HepG2 (cell line): ENCODE results near the gene MDM4.

Experiments used
- GABPA ChIP-seq, 2 experiments: IDR thresholded peaks; 2 replicates each; pipeline ENCODE4 v1.6.1; 2011 to 2016; ENCODE audit warnings: low read depth in 2 of 2, low read length in 1 of 2, missing biosample characterization in 1 of 2, missing genetic modification characterization in 1 of 2
- MAFK ChIP-seq, 2 experiments: IDR thresholded peaks in 1 of 2; conservative IDR thresholded peaks in 1 of 2; 2 replicates each; pipeline ENCODE4 v1.6.1; 2011; ENCODE audit warnings: improper control_type of control experiment in 2 of 2, low read length in 2 of 2
- NR2F1 ChIP-seq, 2 experiments: fragments of 450-650 bp in 1 of 2; formaldehyde crosslinking in 1 of 2; IDR thresholded peaks; 2 replicates each; pipeline versions ENCODE4 v1.5.0 to v1.6.1; 2016 to 2020; ENCODE audit warnings: mild to moderate bottlenecking in 1 of 2, missing compliant biosample characterization in 1 of 2, missing genetic modification reagents in 1 of 2, moderate library complexity in 1 of 2
- SRSF9 ChIP-seq: fragments of 200-400 bp; formaldehyde crosslinking; IDR thresholded peaks from 2 replicates; pipeline ENCODE4 v1.6.1; 2018; ENCODE audit warnings: borderline replicate concordance, mild to moderate bottlenecking, low read depth, low read length; ENCODE audit not compliant: insufficient read depth, poor library complexity, severe bottlenecking
- ZNF432 ChIP-seq: sonication (generic); formaldehyde crosslinking; IDR thresholded peaks from 2 replicates; pipeline ENCODE4 v1.5.0; 2020; ENCODE audit warnings: missing genetic modification reagents, mild to moderate bottlenecking, borderline replicate concordance
- ZNF552 ChIP-seq: sonication (generic); formaldehyde crosslinking; IDR thresholded peaks from 2 replicates; pipeline ENCODE4 v1.9.0; 2022; ENCODE audit warnings: missing genetic modification reagents, mild to moderate bottlenecking, borderline replicate concordance
- TF ChIP-seq, protein P1 (sequence below): sonication (generic); formaldehyde crosslinking; IDR thresholded peaks from 2 replicates; pipeline ENCODE4 v1.5.0; 2020; ENCODE audit warnings: mild to moderate bottlenecking, missing genetic modification reagents
- TF ChIP-seq, protein P2 (sequence below): IDR thresholded peaks from 2 replicates; pipeline ENCODE4 v1.6.1; 2018; ENCODE audit warnings: missing genetic modification reagents, mild to moderate bottlenecking, missing compliant biosample characterization
- TF ChIP-seq, protein P3 (sequence below): IDR thresholded peaks from 2 replicates; pipeline ENCODE4 v1.6.1; 2012; ENCODE audit warnings: inconsistent platforms
- TF ChIP-seq, protein P4 (sequence below): sonication (generic); formaldehyde crosslinking; IDR thresholded peaks from 2 replicates; pipeline ENCODE4 v1.4.0; 2020; ENCODE audit warnings: missing genetic modification reagents
- TF ChIP-seq, protein P5 (sequence below): sonication (generic); formaldehyde crosslinking; conservative IDR thresholded peaks from 2 replicates; pipeline ENCODE4 v1.8.0; 2022; ENCODE audit warnings: missing genetic modification reagents

DNA sequence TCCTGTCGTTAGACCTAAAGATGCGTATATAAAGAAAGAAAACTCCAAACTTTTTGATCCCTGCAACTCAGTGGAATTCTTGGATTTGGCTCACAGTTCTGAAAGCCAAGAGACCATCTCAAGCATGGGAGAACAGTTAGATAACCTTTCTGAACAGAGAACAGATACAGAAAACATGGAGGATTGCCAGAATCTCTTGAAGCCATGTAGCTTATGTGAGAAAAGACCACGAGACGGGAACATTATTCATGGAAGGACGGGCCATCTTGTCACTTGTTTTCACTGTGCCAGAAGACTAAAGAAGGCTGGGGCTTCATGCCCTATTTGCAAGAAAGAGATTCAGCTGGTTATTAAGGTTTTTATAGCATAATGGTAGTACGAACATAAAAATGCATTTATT is 33.1 kb downstream of the MDM4 start:
- no peak for TF ChIP-seq MAFK (conservative IDR thresholded peaks at IDR 0.05 in 1 of 2, IDR thresholded peaks at IDR 0.05 in 1 of 2; ENCODE audit: low read length in 2 of 2)
- no peak for TF ChIP-seq NR2F1 (CRISPR knock-in tag; IDR thresholded peaks at IDR 0.05)
- TF ChIP-seq, protein P1, sequence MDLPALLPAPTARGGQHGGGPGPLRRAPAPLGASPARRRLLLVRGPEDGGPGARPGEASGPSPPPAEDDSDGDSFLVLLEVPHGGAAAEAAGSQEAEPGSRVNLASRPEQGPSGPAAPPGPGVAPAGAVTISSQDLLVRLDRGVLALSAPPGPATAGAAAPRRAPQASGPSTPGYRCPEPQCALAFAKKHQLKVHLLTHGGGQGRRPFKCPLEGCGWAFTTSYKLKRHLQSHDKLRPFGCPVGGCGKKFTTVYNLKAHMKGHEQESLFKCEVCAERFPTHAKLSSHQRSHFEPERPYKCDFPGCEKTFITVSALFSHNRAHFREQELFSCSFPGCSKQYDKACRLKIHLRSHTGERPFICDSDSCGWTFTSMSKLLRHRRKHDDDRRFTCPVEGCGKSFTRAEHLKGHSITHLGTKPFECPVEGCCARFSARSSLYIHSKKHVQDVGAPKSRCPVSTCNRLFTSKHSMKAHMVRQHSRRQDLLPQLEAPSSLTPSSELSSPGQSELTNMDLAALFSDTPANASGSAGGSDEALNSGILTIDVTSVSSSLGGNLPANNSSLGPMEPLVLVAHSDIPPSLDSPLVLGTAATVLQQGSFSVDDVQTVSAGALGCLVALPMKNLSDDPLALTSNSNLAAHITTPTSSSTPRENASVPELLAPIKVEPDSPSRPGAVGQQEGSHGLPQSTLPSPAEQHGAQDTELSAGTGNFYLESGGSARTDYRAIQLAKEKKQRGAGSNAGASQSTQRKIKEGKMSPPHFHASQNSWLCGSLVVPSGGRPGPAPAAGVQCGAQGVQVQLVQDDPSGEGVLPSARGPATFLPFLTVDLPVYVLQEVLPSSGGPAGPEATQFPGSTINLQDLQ: no peak
- no peak for TF ChIP-seq SRSF9
- no peak for TF ChIP-seq GABPA (IDR thresholded peaks at IDR 0.05; ENCODE audit: low read depth, low read length)
- no peak for TF ChIP-seq GABPA (CRISPR knock-in tag; IDR thresholded peaks at IDR 0.05; ENCODE audit: low read depth)
- no peak for TF ChIP-seq ZNF432 (CRISPR knock-in tag)
- TF ChIP-seq, protein P2, sequence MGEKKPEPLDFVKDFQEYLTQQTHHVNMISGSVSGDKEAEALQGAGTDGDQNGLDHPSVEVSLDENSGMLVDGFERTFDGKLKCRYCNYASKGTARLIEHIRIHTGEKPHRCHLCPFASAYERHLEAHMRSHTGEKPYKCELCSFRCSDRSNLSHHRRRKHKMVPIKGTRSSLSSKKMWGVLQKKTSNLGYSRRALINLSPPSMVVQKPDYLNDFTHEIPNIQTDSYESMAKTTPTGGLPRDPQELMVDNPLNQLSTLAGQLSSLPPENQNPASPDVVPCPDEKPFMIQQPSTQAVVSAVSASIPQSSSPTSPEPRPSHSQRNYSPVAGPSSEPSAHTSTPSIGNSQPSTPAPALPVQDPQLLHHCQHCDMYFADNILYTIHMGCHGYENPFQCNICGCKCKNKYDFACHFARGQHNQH (CRISPR knock-in tag): no peak
- TF ChIP-seq, protein P3, sequence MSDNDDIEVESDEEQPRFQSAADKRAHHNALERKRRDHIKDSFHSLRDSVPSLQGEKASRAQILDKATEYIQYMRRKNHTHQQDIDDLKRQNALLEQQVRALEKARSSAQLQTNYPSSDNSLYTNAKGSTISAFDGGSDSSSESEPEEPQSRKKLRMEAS: no peak
- TF ChIP-seq, protein P4, sequence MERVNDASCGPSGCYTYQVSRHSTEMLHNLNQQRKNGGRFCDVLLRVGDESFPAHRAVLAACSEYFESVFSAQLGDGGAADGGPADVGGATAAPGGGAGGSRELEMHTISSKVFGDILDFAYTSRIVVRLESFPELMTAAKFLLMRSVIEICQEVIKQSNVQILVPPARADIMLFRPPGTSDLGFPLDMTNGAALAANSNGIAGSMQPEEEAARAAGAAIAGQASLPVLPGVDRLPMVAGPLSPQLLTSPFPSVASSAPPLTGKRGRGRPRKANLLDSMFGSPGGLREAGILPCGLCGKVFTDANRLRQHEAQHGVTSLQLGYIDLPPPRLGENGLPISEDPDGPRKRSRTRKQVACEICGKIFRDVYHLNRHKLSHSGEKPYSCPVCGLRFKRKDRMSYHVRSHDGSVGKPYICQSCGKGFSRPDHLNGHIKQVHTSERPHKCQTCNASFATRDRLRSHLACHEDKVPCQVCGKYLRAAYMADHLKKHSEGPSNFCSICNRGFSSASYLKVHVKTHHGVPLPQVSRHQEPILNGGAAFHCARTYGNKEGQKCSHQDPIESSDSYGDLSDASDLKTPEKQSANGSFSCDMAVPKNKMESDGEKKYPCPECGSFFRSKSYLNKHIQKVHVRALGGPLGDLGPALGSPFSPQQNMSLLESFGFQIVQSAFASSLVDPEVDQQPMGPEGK (CRISPR knock-in tag): no peak
- TF ChIP-seq, protein P5, sequence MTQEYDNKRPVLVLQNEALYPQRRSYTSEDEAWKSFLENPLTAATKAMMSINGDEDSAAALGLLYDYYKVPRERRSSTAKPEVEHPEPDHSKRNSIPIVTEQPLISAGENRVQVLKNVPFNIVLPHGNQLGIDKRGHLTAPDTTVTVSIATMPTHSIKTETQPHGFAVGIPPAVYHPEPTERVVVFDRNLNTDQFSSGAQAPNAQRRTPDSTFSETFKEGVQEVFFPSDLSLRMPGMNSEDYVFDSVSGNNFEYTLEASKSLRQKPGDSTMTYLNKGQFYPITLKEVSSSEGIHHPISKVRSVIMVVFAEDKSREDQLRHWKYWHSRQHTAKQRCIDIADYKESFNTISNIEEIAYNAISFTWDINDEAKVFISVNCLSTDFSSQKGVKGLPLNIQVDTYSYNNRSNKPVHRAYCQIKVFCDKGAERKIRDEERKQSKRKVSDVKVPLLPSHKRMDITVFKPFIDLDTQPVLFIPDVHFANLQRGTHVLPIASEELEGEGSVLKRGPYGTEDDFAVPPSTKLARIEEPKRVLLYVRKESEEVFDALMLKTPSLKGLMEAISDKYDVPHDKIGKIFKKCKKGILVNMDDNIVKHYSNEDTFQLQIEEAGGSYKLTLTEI: no peak
- TF ChIP-seq ZNF552 (CRISPR knock-in tag): no peak
